HEK293 (cell line): ENCODE data around the gene KRTAP5-1.
"Not testable (repeated sequence)": the region's sequence is repeated elsewhere in the genome, so short reads cannot be mapped to it uniquely, and the experiment has no call there.

Source experiments
- CTCF ChIA-PET: fragments of 350-600 bp; formaldehyde crosslinking; extraction: SDS; loops from one replicate; lab custom pipeline; 2021; ENCODE audit warnings: antibody characterized with exemption; lab: Yijun Ruan, JAX
- POLR2A ChIA-PET: fragments of 300-600 bp; formaldehyde crosslinking; extraction: SDS; loops from one replicate; lab custom pipeline; 2020; ENCODE audit warnings: antibody characterized with exemption, inconsistent platforms; lab: Yijun Ruan, JAX
- H3K27ac ChIP-seq: fragments of 200-500 bp; sonication (Bioruptor generic); 2 replicates; pipeline ENCODE4 v1.5.1; 2014; ENCODE audit warnings: low read depth, low read length, control low read depth, inconsistent platforms; ENCODE audit errors: extremely low read depth
- H3K36me3 ChIP-seq, 2 experiments: fragments of 200-500 bp in 1 of 2; sonication (Bioruptor generic) in 1 of 2; 1 replicate in 1 of 2; 2 replicates in 1 of 2; pipeline ENCODE4 v1.5.1; 2014 to 2017; ENCODE audit warnings: inconsistent platforms in 2 of 2, low read length in 2 of 2; ENCODE audit not compliant: control insufficient read depth in 2 of 2, insufficient read depth in 1 of 2
- H3K4me1 ChIP-seq: fragments of 200-500 bp; sonication (Bioruptor generic); 2 replicates; pipeline ENCODE4 v1.5.1; 2014; ENCODE audit warnings: mild to moderate bottlenecking, low read length, inconsistent platforms; ENCODE audit not compliant: control insufficient read depth, insufficient read depth
- H3K4me3 ChIP-seq: 2 replicates; pipeline ENCODE4 v1.5.1; 2011; ENCODE audit warnings: low read depth, mild to moderate bottlenecking, control low read depth, low read length, moderate library complexity
- H3K9me3 ChIP-seq: fragments of 200-500 bp; sonication (Bioruptor generic); 2 replicates; pipeline ENCODE4 v1.5.1; 2014; ENCODE audit warnings: low read depth, low read length, inconsistent platforms; ENCODE audit not compliant: control insufficient read depth, insufficient read depth
- IKZF3 ChIP-seq: fragments of 450-650 bp; IDR thresholded peaks from 2 replicates; pipeline ENCODE4 v1.5.0; 2018; ENCODE audit warnings: missing biosample characterization, mild to moderate bottlenecking, missing genetic modification characterization, moderate library complexity
- KLF10 ChIP-seq: fragments of 450-650 bp; IDR thresholded peaks from 2 replicates; pipeline ENCODE4 v1.5.1; 2018; ENCODE audit warnings: missing biosample characterization, mild to moderate bottlenecking, missing genetic modification characterization
- WT1 ChIP-seq: fragments of 450-650 bp; formaldehyde crosslinking; IDR thresholded peaks from 2 replicates; pipeline ENCODE4 v1.5.1; 2016; ENCODE audit warnings: missing biosample characterization, missing genetic modification characterization
- ZBTB17 ChIP-seq: fragments of 450-650 bp; formaldehyde crosslinking; IDR thresholded peaks from 2 replicates; pipeline ENCODE4 v1.5.1; 2016; ENCODE audit warnings: missing biosample characterization, missing genetic modification characterization
- ZBTB8A ChIP-seq: fragments of 450-650 bp; formaldehyde crosslinking; IDR thresholded peaks from 2 replicates; pipeline ENCODE4 v1.5.1; 2016; ENCODE audit warnings: missing biosample characterization, missing genetic modification characterization
- ZNF121 ChIP-seq: fragments of 450-650 bp; formaldehyde crosslinking; IDR thresholded peaks from 2 replicates; pipeline ENCODE4 v1.5.1; 2016; ENCODE audit warnings: missing biosample characterization, missing genetic modification characterization
- ZNF146 ChIP-seq: fragments of 450-650 bp; formaldehyde crosslinking; IDR thresholded peaks from 2 replicates; pipeline ENCODE4 v1.5.1; 2016; ENCODE audit warnings: missing biosample characterization, missing genetic modification characterization
- ZNF223 ChIP-seq: fragments of 450-650 bp; formaldehyde crosslinking; IDR thresholded peaks from 2 replicates; pipeline ENCODE4 v1.5.1; 2016; ENCODE audit warnings: missing biosample characterization, missing genetic modification characterization
- ZNF394 ChIP-seq: fragments of 450-650 bp; formaldehyde crosslinking; IDR thresholded peaks from 2 replicates; pipeline ENCODE4 v1.5.1; 2016; ENCODE audit warnings: missing biosample characterization, missing genetic modification characterization, mild to moderate bottlenecking, moderate library complexity, borderline replicate concordance
- ZNF510 ChIP-seq: fragments of 450-650 bp; formaldehyde crosslinking; IDR thresholded peaks from 2 replicates; pipeline ENCODE4 v1.5.1; 2018; ENCODE audit warnings: mild to moderate bottlenecking, missing genetic modification characterization, missing biosample characterization; ENCODE audit not compliant: insufficient replicate concordance
- ZNF514 ChIP-seq: fragments of 450-650 bp; formaldehyde crosslinking; IDR thresholded peaks from 2 replicates; pipeline ENCODE4 v1.5.1; 2016; ENCODE audit warnings: missing biosample characterization, missing genetic modification characterization
- ZNF544 ChIP-seq: fragments of 450-650 bp; formaldehyde crosslinking; IDR thresholded peaks from 2 replicates; pipeline ENCODE4 v1.5.0; 2017; ENCODE audit warnings: missing biosample characterization, missing genetic modification characterization
- ZNF626 ChIP-seq: fragments of 450-650 bp; sonication (Bioruptor Pico); formaldehyde crosslinking; IDR thresholded peaks from 2 replicates; pipeline ENCODE4 v1.5.1; 2018; ENCODE audit warnings: missing biosample characterization, missing genetic modification characterization, inconsistent platforms
- ZSCAN23 ChIP-seq: fragments of 450-650 bp; formaldehyde crosslinking; IDR thresholded peaks from 2 replicates; pipeline ENCODE4 v1.5.1; 2016; ENCODE audit warnings: missing biosample characterization, missing genetic modification characterization
- TF ChIP-seq, protein P1 (sequence below): fragments of 450-650 bp; formaldehyde crosslinking; IDR thresholded peaks from 2 replicates; pipeline ENCODE4 v1.5.1; 2016; ENCODE audit warnings: missing biosample characterization, missing genetic modification characterization
- TF ChIP-seq, protein P2 (sequence below): fragments of 450-650 bp; formaldehyde crosslinking; IDR thresholded peaks from 2 replicates; pipeline ENCODE4 v1.5.1; 2017; ENCODE audit warnings: missing biosample characterization, missing genetic modification characterization
- TF ChIP-seq, protein P3 (sequence below): fragments of 450-650 bp; formaldehyde crosslinking; IDR thresholded peaks from 2 replicates; pipeline ENCODE4 v1.5.1; 2017; ENCODE audit warnings: missing biosample characterization, mild to moderate bottlenecking, missing genetic modification characterization, moderate library complexity
- TF ChIP-seq, protein P4 (sequence below): fragments of 450-650 bp; formaldehyde crosslinking; IDR thresholded peaks from 2 replicates; pipeline ENCODE4 v1.5.1; 2016; ENCODE audit warnings: missing biosample characterization, missing genetic modification characterization
- TF ChIP-seq, protein P5 (sequence below): fragments of 450-650 bp; formaldehyde crosslinking; IDR thresholded peaks from 2 replicates; pipeline ENCODE4 v1.5.1; 2017; ENCODE audit warnings: missing biosample characterization, missing genetic modification characterization

KRTAP5-1 gene

DNA sequence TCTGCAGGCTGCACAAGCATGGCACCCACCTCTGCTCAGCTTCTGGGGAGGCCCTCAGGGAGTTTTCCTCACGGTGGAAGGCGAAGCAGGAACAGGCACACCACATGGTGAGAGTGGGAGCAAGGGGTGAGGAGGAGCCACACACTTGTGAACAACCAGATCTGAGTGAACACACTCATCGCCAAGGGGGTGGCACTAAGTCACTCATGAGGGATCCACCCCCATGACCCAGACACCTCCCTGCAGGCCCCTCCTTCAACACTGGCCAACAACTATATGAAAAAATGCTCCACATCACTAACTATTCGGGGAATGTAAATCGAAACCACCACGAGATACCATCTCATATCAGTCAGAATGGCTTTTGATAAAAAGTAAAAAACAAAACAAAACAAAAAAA lies 13.7 kb upstream of the KRTAP5-1 start:
- CTCF ChIA-PET = interaction anchor here (0.7 to 1.7 kb wide), 4 partner anchors 10 to 52 kb away, joined by 3 to 12 read pairs (median 4); no protein-coding TSS in a partner anchor
- H3K36me3 ChIP-seq = no peaks in the 10 kb centered on the region

DNA sequence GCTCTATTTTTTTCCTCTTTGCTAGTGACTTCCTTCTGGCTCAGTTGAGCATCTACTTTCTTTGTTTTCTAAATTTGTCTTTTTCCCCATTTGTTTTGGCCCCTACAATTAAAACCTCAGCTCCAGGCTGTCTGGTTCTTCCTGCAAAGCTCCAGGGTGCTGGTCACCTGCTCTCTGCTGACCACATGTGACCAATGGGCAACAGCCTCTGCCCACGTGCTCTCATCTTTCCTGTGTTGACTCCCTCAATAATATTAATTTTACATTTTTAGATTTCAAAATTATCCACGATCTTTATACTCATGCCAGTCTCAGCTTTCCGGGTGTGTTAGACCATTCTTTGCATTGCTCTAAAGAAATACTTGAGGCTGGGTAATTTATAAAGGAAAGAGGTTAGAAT lies 13.3 kb upstream of the KRTAP5-1 start:
- H3K36me3 ChIP-seq, POLR2A ChIA-PET, H3K9me3 ChIP-seq, H3K27ac ChIP-seq, H3K4me3 ChIP-seq, H3K4me1 ChIP-seq: not testable (repeated sequence)
- CTCF ChIA-PET = interaction anchor here (0.6 to 1.7 kb wide), 6 partner anchors 9 to 112 kb away, joined by 3 to 12 read pairs (median 6); no protein-coding TSS in a partner anchor

More for the DNA sequence above, 13.7 kb upstream of the KRTAP5-1 start:
- Histone ChIP-seq H3K27ac (no peak overlapping the region), H3K9me3 (no peaks in the 10 kb centered on the region), H3K4me1 (no peaks in the 10 kb centered on the region), H3K4me3 (no peak overlapping the region)
- TF ChIP-seq ZNF514 (no peak), ZSCAN23 (tag by site-specific recombination) (no peak), IKZF3 (no peak), ZNF121 (tag by site-specific recombination) (no peak), ZNF626 (tag by site-specific recombination) (no peak), ZBTB17 (tag by site-specific recombination) (no peak), ZNF394 (no peak), ZNF146 (no peak), ZNF510 (no peak), ZNF223 (no peak), ZNF544 (tag by site-specific recombination) (no peak), KLF10 (tag by site-specific recombination) (no peak), WT1 (tag by site-specific recombination) (no peak), ZBTB8A (tag by site-specific recombination) (no peak)
- TF ChIP-seq, protein P1, sequence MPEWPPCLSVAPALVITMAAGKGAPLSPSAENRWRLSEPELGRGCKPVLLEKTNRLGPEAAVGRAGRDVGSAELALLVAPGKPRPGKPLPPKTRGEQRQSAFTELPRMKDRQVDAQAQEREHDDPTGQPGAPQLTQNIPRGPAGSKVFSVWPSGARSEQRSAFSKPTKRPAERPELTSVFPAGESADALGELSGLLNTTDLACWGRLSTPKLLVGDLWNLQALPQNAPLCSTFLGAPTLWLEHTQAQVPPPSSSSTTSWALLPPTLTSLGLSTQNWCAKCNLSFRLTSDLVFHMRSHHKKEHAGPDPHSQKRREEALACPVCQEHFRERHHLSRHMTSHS = no peak
- TF ChIP-seq, protein P2, sequence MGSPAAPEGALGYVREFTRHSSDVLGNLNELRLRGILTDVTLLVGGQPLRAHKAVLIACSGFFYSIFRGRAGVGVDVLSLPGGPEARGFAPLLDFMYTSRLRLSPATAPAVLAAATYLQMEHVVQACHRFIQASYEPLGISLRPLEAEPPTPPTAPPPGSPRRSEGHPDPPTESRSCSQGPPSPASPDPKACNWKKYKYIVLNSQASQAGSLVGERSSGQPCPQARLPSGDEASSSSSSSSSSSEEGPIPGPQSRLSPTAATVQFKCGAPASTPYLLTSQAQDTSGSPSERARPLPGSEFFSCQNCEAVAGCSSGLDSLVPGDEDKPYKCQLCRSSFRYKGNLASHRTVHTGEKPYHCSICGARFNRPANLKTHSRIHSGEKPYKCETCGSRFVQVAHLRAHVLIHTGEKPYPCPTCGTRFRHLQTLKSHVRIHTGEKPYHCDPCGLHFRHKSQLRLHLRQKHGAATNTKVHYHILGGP (tag by site-specific recombination) = no peak
- TF ChIP-seq, protein P3, sequence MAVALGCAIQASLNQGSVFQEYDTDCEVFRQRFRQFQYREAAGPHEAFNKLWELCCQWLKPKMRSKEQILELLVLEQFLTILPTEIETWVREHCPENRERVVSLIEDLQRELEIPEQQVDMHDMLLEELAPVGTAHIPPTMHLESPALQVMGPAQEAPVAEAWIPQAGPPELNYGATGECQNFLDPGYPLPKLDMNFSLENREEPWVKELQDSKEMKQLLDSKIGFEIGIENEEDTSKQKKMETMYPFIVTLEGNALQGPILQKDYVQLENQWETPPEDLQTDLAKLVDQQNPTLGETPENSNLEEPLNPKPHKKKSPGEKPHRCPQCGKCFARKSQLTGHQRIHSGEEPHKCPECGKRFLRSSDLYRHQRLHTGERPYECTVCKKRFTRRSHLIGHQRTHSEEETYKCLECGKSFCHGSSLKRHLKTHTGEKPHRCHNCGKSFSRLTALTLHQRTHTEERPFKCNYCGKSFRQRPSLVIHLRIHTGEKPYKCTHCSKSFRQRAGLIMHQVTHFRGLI (tag by site-specific recombination) = no peak
- TF ChIP-seq, protein P4, sequence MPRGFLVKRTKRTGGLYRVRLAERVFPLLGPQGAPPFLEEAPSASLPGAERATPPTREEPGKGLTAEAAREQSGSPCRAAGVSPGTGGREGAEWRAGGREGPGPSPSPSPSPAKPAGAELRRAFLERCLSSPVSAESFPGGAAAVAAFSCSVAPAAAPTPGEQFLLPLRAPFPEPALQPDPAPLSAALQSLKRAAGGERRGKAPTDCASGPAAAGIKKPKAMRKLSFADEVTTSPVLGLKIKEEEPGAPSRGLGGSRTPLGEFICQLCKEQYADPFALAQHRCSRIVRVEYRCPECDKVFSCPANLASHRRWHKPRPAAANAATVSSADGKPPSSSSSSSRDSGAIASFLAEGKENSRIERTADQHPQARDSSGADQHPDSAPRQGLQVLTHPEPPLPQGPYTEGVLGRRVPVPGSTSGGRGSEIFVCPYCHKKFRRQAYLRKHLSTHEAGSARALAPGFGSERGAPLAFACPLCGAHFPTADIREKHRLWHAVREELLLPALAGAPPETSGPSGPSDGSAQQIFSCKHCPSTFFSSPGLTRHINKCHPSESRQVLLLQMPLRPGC (tag by site-specific recombination) = no peak
- TF ChIP-seq, protein P5, sequence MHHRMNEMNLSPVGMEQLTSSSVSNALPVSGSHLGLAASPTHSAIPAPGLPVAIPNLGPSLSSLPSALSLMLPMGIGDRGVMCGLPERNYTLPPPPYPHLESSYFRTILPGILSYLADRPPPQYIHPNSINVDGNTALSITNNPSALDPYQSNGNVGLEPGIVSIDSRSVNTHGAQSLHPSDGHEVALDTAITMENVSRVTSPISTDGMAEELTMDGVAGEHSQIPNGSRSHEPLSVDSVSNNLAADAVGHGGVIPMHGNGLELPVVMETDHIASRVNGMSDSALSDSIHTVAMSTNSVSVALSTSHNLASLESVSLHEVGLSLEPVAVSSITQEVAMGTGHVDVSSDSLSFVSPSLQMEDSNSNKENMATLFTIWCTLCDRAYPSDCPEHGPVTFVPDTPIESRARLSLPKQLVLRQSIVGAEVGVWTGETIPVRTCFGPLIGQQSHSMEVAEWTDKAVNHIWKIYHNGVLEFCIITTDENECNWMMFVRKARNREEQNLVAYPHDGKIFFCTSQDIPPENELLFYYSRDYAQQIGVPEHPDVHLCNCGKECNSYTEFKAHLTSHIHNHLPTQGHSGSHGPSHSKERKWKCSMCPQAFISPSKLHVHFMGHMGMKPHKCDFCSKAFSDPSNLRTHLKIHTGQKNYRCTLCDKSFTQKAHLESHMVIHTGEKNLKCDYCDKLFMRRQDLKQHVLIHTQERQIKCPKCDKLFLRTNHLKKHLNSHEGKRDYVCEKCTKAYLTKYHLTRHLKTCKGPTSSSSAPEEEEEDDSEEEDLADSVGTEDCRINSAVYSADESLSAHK (tag by site-specific recombination) = no peak
- POLR2A ChIA-PET = no interaction called here
